GM12873 (cell line): Measurements from ENCODE around the gene COG5.

Source experiments
- TF ChIP-seq, protein P1 (sequence below): IDR thresholded peaks from 2 replicates; pipeline ENCODE4 v1.5.1; 2012; ENCODE audit warnings: low read depth, mild to moderate bottlenecking, moderate library complexity, low read length, control low read depth; ENCODE audit not compliant: insufficient read depth; ENCODE audit errors: missing control alignments

The COG5 gene

DNA sequence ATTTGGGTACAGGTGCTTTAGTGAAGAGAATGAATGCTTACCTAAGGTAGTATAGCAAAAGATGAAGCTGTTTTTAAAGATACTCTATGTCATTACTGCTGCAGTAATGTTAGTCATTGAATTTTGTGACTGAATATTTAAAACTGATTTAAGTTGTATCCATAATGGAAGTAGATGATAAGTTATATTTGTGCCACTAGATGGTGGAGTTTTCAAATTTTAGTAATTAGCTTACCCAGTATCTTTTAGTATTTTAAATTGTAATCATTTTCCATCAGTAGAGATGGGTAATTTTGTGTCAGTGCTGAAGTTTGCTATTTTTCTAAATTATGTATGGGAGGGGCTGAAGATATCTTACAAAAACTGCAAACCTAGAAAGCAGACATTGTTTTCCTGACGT, 369.7 kb downstream of the COG5 start:
- TF ChIP-seq, protein P1, sequence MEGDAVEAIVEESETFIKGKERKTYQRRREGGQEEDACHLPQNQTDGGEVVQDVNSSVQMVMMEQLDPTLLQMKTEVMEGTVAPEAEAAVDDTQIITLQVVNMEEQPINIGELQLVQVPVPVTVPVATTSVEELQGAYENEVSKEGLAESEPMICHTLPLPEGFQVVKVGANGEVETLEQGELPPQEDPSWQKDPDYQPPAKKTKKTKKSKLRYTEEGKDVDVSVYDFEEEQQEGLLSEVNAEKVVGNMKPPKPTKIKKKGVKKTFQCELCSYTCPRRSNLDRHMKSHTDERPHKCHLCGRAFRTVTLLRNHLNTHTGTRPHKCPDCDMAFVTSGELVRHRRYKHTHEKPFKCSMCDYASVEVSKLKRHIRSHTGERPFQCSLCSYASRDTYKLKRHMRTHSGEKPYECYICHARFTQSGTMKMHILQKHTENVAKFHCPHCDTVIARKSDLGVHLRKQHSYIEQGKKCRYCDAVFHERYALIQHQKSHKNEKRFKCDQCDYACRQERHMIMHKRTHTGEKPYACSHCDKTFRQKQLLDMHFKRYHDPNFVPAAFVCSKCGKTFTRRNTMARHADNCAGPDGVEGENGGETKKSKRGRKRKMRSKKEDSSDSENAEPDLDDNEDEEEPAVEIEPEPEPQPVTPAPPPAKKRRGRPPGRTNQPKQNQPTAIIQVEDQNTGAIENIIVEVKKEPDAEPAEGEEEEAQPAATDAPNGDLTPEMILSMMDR: no peak

DNA sequence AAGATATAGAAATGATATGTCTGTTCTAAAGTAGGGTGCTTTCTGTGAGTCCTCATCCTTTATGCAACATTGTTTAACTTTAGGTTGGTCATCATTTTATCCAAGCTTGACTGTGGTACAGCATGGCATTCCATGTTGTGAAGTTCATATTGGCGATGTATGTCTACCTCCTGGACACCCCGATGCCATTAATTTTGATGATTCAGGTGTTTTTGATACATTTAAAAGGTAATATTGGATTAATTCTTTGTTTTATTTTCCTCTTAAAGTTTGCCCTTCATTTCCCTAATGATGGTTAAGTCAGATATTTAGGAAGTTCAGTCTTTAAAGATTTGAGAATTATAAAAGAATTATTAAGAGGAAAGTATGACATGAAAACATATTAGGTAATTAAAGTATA, 373.6 kb downstream of the COG5 start:
- TF ChIP-seq, protein P1: no peak

DNA sequence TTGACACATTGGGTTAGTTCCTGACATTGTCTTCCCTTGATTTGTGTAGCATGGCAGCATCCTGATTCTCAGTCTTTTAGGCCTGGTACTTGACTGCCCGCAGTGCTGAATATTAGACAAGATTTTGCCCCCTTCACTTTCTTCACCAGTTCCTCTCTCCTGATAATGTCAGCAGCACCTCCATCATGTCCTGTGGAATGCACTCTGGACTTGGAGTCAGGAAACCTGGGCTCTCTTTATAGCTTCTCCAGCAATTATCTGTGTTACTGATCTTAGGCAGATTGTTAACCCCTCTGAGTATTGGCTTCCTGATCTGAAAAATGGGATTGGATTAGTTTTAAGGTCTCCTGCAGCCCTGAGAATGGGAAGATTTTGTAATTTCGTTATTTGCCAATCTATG, 375.9 kb downstream of the COG5 start:
- TF ChIP-seq, protein P1: no peak

DNA sequence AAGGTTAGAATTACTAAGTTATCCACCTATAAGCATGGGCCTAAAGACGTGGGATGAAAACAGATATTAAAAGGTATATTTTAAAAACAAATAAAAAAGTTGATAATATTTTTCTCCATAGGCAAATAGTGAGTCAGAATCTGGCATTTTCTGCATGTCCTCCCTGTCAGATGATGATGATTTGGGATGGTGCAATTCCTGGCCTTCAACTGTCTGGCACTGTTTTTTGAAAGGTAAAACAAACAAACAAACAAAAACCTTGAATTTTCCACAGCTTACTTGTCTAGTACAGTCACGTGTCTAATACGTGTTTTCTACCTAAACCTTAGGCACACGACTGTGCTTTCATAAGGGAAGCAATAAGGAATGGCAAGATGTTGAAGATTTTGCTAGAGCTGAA, 377.5 kb downstream of the COG5 start:
- TF ChIP-seq, protein P1: no peak

DNA sequence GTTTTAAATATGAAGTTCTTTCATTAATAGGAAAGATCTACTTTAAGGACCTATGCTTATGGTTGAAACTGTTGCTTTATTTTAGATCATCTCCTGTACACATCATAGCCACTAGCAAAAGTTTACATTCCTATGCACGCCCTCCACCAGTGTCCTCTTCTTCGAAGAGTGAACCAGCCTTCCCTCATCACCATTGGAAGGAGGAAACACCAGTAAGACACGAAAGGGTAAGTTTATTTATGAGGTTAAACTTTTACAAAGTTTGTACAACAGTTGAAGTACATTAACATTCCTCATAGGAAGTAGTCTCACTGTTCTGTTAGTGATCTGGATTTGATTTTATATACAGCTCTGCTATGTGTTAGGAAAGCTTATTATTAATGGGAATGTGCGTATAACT, 378.0 kb downstream of the COG5 start:
- TF ChIP-seq, protein P1: no peak

DNA sequence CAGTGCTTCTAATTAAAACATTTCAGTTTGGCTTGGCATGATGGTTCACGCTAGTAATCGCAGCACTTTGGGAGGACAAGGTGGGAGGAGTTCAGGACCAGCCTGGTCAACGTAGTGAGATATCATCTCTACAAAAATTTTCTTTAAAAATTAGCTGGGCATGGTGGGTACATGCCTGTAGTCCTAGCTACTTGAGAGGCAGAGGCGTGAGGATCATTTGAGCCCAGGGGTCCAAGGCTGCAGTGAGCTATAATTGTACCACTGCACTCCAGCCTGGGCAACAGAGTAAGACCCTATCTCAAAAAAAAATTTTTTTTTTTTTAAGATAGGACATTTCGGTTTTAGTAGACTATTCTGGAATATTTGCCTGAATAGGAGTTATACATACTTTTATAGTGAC, 382.5 kb downstream of the COG5 start:
- TF ChIP-seq, protein P1: no peak

DNA sequence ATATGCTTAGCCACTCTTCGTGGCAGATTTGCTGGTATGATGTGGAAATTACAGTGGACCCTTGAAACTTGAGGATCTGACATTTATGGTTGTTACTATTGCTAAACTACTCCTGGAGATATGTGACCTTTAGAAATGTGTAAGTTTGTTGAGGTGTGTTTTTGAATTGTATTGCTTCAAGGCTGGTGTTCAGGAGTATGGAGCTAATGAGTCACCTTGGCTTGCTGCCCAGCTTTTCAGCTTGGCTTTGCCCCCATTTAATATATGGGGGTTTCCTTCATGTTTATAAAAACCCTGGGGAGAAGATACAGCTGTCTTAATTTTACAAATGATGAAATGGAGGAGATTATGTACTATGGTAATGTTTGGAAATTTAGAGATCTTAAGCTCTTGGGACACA, 383.3 kb downstream of the COG5 start:
- TF ChIP-seq, protein P1: no peak
